ENCODE data around the gene TRIM40.

Gene TRIM40

DNA sequence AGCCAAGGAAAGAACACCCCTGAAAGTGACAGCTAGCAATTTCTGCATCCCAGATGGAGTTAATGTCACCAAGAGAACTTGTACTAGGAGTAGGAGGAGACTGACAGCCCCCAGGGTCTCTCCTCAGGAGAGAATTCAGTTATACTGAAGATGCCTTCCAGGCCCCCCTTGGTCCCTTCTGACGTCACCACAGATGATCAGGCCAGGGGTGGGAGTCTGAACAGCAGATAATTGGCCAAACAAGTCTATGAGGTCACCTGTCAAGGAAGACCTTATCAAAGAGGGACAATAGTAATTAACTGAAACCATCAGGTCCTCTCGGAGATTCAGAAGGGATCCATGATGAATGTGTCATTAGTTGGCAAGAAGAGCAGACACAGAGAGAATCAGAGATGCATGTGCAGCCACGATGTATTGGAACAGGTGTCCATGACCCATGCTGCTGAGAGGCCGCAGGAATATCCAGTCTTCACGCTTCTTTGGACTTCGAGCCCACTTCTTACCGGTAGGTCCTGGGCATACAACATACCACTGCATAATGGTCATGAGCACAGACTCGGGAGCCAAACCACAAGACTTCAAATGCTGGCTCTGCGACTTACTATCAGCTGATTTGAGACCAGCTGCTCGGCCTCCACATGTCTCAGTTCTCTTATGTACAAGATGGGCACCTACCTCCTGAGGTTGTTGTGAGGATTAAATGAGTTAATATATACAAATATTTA lies 14.9 kb downstream of the TRIM40 start:
- no peak for DNase-seq

DNA sequence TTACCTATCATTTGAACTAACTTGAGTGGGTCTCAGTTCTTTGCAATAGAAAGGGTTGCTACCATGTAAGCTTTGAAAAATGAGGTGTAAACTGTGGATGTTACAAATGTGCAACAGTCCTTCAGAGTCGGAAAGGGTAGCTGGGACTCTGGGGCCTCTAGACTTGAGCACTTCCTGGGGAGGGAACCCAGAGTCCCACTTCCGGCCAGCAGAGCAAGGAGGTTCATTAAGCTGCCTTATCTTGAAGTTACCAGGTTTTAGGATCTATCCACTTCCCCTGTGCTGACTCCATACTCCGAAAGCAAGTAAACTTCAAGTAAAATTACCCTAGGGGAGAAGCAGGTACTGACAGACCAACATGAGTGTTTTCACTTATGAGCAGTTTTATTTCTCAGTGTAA lies 15.6 kb downstream of the TRIM40 start:
- no peak for DNase-seq

DNA sequence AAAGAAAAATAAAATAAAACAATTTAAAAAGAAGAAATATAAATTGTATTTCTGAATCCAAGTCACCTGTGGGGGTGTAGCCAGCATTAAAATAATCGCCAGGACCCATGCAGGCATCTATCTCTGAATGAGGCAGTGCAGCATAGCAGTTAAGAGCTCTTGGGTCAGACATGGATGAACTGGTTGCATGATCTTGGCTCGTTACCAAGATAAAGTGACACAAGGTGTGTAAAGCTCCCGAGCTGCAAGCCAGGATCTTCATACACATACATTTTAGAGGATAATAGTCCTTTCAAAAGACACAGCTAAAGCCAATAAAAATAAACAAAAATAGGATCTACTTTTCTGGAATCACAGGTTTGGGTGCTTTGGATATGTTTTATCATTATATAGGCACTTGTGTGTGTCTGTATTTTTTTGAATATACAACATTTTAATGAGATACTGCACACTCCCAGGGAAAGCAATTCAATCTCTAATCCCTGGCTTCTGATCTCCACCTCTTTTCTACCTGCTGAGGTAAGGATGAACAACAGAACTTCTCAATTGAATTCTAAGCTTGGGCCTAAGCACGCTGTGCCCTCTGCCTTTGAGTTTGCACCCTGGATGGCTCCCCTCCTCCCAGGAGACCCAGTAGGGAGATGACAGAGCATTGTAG lies 16.2 kb downstream of the TRIM40 start:
- no peak for DNase-seq

DNA sequence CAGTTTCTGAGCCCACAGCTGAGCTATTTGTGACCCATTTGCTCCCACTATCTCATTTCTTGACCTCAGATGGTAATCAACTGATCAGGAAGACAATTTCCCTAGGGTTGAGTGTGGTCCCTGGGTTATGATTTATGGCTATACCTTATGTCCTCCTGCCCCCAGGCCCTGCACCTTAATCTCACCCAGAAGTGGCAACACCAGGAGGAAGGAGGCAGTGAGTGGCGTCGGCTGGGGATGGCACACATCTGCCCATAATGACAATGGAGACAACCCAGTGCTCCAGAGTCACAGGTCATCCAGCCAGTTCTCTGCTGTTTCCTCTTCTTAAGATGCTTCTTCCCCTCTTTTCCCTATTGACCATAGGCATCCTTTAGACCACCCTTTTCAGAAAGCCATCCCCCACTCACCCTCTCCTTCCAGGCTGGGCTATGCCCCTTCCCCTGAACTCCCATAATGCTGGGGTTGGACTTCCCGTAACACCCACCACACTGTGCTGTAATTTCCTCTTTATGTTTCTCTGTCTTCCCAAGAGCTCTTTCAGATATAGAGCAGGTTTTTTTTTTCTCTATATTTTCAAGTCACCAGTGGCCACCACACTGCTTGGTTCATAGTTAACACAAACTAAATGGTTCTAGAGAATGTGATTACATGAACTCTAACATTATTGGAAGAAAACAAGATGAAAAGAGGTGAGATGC lies 17.1 kb downstream of the TRIM40 start:
- DNase-seq: no peak

DNA sequence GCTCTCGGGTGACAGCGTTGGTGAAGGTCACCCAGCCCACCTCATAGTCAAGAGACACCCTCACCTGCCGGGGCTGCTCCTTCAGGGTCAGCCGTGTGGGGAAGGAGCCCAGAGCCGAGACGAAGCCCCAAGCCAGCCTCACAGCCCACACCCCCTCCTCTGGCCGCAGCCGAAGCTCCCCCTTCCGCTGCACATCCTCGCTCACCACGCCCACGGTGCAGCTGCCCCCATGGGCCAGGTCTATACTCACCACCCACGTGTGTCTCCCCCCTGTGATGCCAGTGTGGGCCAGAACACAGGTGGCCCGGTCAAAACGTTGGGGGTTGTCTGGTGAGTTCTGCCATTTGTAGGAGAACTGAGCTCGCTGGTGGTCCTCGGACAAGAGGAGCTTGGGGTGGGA lies 18.1 kb downstream of the TRIM40 start:
- no peak for DNase-seq

GRCh38 chr6:30154709-30155519 lies 19.0 kb downstream of the TRIM40 start:
- peak; percentile 46 for DNase-seq

- DNase-seq: no peak
These were observed 19.8 kb downstream of the TRIM40 start for GRCh38 chr6:30155520-30156261.

GRCh38 chr6:30156262-30156599 lies 20.3 kb downstream of the TRIM40 start:
- DNase-seq: no peak

DNA sequence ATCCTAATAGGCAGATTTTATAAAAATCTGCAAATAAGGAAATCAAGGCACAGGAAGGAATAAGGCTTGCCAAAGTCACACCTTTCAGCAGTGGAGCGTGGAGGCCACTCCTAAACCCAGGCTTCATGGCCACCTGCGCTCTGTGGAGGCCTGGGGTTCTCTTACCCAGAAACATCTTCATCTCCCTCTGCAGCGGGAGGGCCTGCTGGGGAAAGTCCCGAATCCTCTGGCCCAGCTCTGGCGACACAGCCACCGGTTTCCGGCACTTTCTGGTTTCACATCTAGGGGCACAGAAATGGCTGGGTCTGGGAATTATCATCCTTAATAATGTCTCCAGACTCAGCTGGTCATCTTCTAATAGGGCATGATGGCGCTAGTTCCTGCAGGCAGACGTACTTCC lies 20.8 kb downstream of the TRIM40 start:
- no peak for DNase-seq

GRCh38 chr6:30157581-30157980 lies 21.6 kb downstream of the TRIM40 start:
- no peak for DNase-seq

GRCh38 chr6:30157999-30158398 lies 22.1 kb downstream of the TRIM40 start:
- DNase-seq: no peak

GRCh38 chr6:30158475-30159040 lies 22.6 kb downstream of the TRIM40 start:
- no peak for DNase-seq

- DNase-seq: no peak
These were observed 24.3 kb downstream of the TRIM40 start for GRCh38 chr6:30160008-30160784.

GRCh38 chr6:30160785-30161531 lies 25.0 kb downstream of the TRIM40 start, which contains the start of gene TRIM10:
TRIM10 (minus strand) TSS chr6:30161211; CDS start chr6:30160858, 353 bp downstream.
- DNase-seq: no peak

DNA sequence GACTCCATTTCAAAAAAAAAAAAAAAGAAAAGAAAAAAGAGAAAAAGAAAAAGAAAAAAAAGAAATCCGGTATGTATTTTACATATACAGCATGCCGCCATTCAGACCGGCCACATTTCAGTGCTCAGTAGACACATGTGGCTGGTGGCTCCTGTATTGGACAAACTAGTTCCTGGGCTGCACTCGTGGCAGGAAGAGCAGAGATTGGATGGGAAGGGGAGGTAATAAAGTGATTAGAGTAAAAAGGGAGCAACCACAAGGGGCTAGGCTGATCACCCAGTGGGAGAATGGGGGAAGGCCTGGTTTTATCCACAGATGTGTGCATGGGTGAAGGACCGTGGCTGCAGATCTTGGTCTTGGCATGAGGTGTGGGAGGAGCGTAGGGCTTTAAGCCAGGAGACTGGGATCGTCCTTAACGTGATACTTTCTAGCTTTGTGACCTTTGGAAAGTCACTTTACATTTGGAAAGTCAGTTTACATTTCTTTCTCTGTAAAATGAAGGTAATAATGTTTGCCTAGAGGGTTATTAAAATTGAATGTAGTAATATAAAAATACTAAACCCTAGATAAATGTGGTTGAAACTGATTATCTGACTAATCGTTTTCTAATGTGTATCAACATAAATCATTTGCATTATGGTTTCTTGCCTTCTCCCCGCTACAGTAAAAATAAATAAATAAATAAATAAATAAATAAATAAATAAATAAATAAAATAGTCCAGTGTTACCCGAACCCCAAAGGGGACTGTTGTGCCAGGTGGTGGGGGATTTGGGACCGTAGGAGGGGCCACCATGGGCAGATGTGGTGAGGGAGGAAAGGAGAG lies 26.5 kb downstream of the TRIM40 start:
- DNase-seq: no peak

- no peak for DNase-seq
These were observed 27.4 kb downstream of the TRIM40 start, which contains the start of gene TRIM15 for GRCh38 chr6:30163090-30163917. TRIM15 (plus strand) TSS chr6:30163546; CDS start chr6:30163685, 139 bp downstream.

DNA sequence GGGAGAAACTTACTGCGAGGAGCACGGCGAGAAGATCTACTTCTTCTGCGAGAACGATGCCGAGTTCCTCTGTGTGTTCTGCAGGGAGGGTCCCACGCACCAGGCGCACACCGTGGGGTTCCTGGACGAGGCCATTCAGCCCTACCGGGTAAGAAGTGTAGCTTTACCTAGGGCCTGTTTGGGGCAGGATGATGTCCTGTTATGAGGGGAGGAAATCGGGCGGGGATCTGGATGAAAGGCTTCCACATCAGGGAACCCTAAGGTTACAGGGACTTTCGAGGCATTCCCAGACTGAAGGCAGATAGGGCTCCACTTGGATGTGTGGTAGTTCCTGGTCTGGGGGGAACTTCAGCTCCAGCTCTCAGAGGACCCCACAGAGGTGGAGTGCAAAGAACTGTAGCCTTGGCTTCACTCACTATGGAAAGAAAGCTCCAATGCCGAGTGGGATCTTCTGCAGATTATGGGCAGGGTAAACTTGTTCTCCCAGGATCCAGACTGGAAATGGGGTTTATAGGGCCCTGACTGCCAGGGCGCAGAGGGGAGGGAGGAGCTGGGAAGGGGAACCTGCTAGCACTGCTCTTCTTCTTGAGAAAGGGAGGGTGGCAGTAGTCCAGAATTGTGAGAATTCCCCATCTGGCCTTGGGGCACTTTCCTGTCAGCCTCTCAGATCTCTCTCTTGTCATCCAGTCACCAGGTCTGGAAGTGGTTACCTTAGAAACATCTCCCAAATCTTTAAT lies 28.1 kb downstream of the TRIM40 start:
- no peak for DNase-seq

GRCh38 chr6:30164714-30165113 lies 28.8 kb downstream of the TRIM40 start:
- DNase-seq: no peak
